Measurements from ENCODE around the gene HACD4. TPM values are rescaled to one million over a fixed set of nuclear protein-coding genes. Genes with fewer than 3 reads are reported as not detected.

Gene HACD4
- total and polyA plus RNA-seq, 2 donors (not counting 3 experiments of a cell fraction or from before 2014, with no cell fraction given) = 1.3 to 1.4 TPM

DNA sequence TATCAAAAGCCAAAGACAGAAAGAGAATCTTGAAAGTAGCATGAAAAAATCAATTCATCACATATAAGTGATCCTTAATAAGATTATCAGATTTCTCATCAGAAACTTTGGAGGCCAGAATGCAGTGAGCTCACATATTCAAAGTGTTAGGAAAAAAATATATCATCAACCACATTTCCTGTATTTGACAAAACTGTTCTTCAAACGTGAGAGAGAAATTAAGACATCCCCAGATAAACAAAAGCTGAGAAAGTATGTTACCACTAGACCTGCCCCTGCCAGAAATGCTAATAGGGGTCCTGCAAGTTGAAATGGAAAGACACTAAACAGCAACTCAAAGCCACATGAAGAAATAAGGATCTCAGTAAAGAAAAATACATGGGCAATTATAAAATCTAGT lies 29.9 kb downstream of the HACD4 start:
- no TSS peak for BruUV-seq (replicated peaks)
- no peak overlapping the region for H2AFZ ChIP-seq (ENCODE audit: low read depth, low read length)
- ChIA-PET CTCF (interaction anchor here (1.4 kb wide), 1 partner anchor 17 kb away, joined by 4 read pairs; no protein-coding TSS in a partner anchor), POLR2A (no interaction called here)
- no peaks in the 10 kb centered on the region for H3K27me3 ChIP-seq (ENCODE audit: control insufficient read depth in 2 of 2, insufficient read depth in 2 of 2, low read length in 2 of 2)
- H3K9me1 ChIP-seq (replicated peaks; ENCODE audit: control insufficient read depth, extremely low read depth, insufficient read depth, low read length) = no peaks in the 10 kb centered on the region
- H3K9me3 ChIP-seq (replicated peaks; ENCODE audit: control insufficient read depth, insufficient read depth, low read length) = no peaks in the 10 kb centered on the region
- H3K36me3 ChIP-seq (ENCODE audit: control insufficient read depth in 2 of 2, extremely low read depth in 1 of 2, insufficient read depth in 2 of 2, low read length in 2 of 2) = no peaks in the 10 kb centered on the region
- FAIRE-seq (no peak), DNase-seq (ENCODE audit: low read depth, low spot score) (no peak)
- dilution Hi-C loops (cut with MboI; ENCODE audit: extremely low pct_ligation_motif_present, low sequenced_read_pairs) = no loop called here
- H3K4me2 ChIP-seq (ENCODE audit: insufficient read depth, low read length) = no peak overlapping the region
- no peaks in the 10 kb centered on the region for H3K79me2 ChIP-seq (ENCODE audit: control insufficient read depth, insufficient read depth, low read length)
- no peak overlapping the region for H3K4me3 ChIP-seq (replicated peaks in 1 of 3; ENCODE audit: insufficient read depth in 1 of 3, low read depth in 1 of 3, low read length in 3 of 3)
- no peak for TF ChIP-seq GATA2 (IDR thresholded peaks at IDR 0.05; ENCODE audit: insufficient read depth, insufficient read length, low read depth, low read length)
- no peak for TF ChIP-seq POLR2AphosphoS5 (IDR thresholded peaks at IDR 0.05; ENCODE audit: insufficient read depth, low read depth, low read length)
- no peak for TF ChIP-seq MAX (IDR thresholded peaks at IDR 0.05; ENCODE audit: insufficient read depth, insufficient read length)
- H3K4me1 ChIP-seq (ENCODE audit: control insufficient read depth, extremely low read depth, insufficient read depth, low read length) = no peaks in the 10 kb centered on the region
- no peak overlapping the region for H3K9ac ChIP-seq (replicated peaks; ENCODE audit: extremely low read depth, insufficient read depth, low read length)
- intact Hi-C loops (cut with micrococcal nuclease) = no loop called here
- H3K27ac ChIP-seq (ENCODE audit: insufficient read depth, low read depth, low read length) = no peak overlapping the region
- H4K20me1 ChIP-seq (replicated peaks; ENCODE audit: control insufficient read depth, extremely low read depth, insufficient read depth, low read length) = no peaks in the 10 kb centered on the region

DNA sequence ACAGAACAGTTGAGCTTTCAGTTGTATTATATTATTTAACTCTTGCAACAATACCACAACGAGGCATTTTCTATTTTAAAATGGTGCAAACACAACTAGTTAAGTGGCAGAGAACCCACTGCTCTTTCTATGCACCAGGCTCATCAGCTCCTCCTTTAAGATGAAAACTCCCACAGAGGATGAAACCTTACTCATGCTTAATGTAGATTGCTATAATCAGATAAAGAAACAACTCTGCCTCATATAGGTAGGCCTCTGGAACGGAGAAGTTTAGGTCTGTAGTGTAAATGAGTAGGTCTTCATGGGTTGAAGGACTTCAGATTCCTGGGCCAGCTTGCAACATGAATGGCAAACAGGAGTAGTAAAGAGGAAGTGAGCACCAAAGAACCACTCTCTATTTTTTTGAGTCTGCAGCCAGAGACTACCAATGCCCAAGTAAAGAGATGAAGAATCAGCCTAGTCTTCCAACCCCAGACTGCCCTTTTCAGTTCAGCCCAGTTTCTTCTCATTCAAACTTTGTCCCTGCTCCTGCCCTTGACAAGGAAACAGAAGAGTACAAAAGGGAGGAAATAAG lies 33.9 kb downstream of the HACD4 start:
- TF ChIP-seq CTCF (IDR thresholded peaks at IDR 0.05; ENCODE audit: extremely low read depth in 1 of 2, insufficient read depth in 1 of 2, low read depth in 1 of 2, low read length in 2 of 2) (no peak), POLR2A (IDR thresholded peaks at IDR 0.05; ENCODE audit: low read depth, low read length) (no peak), FOS (IDR thresholded peaks at IDR 0.05; ENCODE audit: borderline replicate concordance, insufficient read depth, low read length) (no peak), EZH2 (IDR thresholded peaks at IDR 0.05; ENCODE audit: borderline replicate concordance, low read depth, low read length, severe bottlenecking) (no peak), MAX (IDR thresholded peaks at IDR 0.05; ENCODE audit: insufficient read depth, insufficient read length) (no peak), MYC (IDR thresholded peaks at IDR 0.05; ENCODE audit: low read depth, low read length) (no peak), JUN (IDR thresholded peaks at IDR 0.05; ENCODE audit: borderline replicate concordance, insufficient read depth, insufficient read length, low read depth) (no peak), GATA2 (IDR thresholded peaks at IDR 0.05; ENCODE audit: insufficient read depth, insufficient read length, low read depth, low read length) (no peak), POLR2AphosphoS5 (IDR thresholded peaks at IDR 0.05; ENCODE audit: insufficient read depth, low read depth, low read length) (no peak)
- no peak overlapping the region for H3K4me2 ChIP-seq (ENCODE audit: insufficient read depth, low read length)
- no peaks in the 10 kb centered on the region for H3K9me3 ChIP-seq (replicated peaks; ENCODE audit: control insufficient read depth, insufficient read depth, low read length)
- ChIA-PET POLR2A (no interaction called here), CTCF (interaction anchor here (1.0 kb wide), 1 partner anchor 17 kb away, joined by 3 read pairs; no protein-coding TSS in a partner anchor)
- H3K9ac ChIP-seq (replicated peaks; ENCODE audit: extremely low read depth, insufficient read depth, low read length) = no peak overlapping the region
- DNase-seq (ENCODE audit: low read depth, low spot score) = no peak
- dilution Hi-C loops (cut with MboI; ENCODE audit: extremely low pct_ligation_motif_present, low sequenced_read_pairs) (no loop called here), intact Hi-C loops (cut with micrococcal nuclease) (no loop called here)
- no peaks in the 10 kb centered on the region for H3K27me3 ChIP-seq (ENCODE audit: control insufficient read depth in 2 of 2, insufficient read depth in 2 of 2, low read length in 2 of 2)
- no peaks in the 10 kb centered on the region for H3K9me1 ChIP-seq (replicated peaks; ENCODE audit: control insufficient read depth, extremely low read depth, insufficient read depth, low read length)
- H3K4me1 ChIP-seq (ENCODE audit: control insufficient read depth, extremely low read depth, insufficient read depth, low read length) = no peaks in the 10 kb centered on the region
- no peak overlapping the region for H2AFZ ChIP-seq (ENCODE audit: low read depth, low read length)
- no peak for FAIRE-seq
- no TSS peak for BruUV-seq (replicated peaks)
- no peak overlapping the region for H3K4me3 ChIP-seq (replicated peaks in 1 of 3; ENCODE audit: insufficient read depth in 1 of 3, low read depth in 1 of 3, low read length in 3 of 3)
- H3K36me3 ChIP-seq (ENCODE audit: control insufficient read depth in 2 of 2, extremely low read depth in 1 of 2, insufficient read depth in 2 of 2, low read length in 2 of 2) = peaks cover 0 to 2% of the 10 kb centered on the region in 2 experiments
- no peak overlapping the region for H3K27ac ChIP-seq (ENCODE audit: insufficient read depth, low read depth, low read length)
- no peaks in the 10 kb centered on the region for H4K20me1 ChIP-seq (replicated peaks; ENCODE audit: control insufficient read depth, extremely low read depth, insufficient read depth, low read length)
- no peaks in the 10 kb centered on the region for H3K79me2 ChIP-seq (ENCODE audit: control insufficient read depth, insufficient read depth, low read length)
